ENCODE data around the gene FAM131C.

DNA sequence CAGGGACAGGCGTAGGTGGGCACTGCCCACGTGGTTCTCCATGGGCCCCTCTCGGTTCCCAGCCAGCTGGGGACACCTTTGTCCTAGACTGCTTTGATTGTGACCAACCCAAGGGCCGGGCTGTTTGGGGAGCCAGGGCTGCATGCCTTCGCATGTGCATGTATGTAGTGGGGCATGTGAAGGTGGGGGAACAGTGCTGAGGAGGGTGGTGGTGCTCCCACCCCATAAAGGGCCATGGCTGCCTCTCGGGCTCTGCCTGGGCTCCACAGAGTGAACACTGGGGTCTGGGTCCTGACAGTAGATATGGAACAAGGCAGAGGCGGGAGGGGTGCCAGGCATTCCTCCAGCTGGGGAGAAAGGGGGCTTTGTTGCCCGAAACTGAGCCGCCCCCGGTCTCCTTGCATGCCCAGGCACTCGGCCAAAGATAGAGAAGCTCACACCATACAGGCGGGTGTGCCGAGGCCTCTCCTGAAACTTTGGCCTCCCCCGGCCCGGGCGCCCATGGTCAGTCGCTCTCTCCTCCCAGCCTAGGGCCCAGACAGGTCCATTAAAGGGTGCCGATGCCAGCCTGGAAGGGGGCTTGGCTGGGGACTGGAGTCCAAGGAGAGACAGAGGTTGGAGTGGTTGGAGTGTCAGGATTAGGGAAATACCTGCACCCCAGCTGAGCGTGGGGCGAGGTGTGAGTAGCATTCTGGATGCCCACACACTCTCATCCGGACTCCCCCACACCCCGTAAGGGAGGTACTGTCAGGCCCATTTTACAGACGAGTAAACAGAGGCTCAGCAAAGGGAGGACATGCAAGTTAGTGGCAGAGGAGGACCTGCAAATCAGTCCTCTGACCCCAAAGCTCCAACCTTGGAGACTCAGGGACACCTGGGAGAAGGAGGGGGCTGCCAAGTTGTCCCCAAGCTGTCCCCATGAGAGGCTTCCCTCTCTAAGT, 41.3 kb upstream of the FAM131C start:
- TF ChIP-seq TAF1 (IDR thresholded peaks at IDR 0.05; ENCODE audit: borderline replicate concordance, insufficient read depth, low read length) (no peak), POLR2AphosphoS5 (IDR thresholded peaks at IDR 0.05; ENCODE audit: low read depth, low read length) (no peak)
- TF ChIP-seq, protein P1, sequence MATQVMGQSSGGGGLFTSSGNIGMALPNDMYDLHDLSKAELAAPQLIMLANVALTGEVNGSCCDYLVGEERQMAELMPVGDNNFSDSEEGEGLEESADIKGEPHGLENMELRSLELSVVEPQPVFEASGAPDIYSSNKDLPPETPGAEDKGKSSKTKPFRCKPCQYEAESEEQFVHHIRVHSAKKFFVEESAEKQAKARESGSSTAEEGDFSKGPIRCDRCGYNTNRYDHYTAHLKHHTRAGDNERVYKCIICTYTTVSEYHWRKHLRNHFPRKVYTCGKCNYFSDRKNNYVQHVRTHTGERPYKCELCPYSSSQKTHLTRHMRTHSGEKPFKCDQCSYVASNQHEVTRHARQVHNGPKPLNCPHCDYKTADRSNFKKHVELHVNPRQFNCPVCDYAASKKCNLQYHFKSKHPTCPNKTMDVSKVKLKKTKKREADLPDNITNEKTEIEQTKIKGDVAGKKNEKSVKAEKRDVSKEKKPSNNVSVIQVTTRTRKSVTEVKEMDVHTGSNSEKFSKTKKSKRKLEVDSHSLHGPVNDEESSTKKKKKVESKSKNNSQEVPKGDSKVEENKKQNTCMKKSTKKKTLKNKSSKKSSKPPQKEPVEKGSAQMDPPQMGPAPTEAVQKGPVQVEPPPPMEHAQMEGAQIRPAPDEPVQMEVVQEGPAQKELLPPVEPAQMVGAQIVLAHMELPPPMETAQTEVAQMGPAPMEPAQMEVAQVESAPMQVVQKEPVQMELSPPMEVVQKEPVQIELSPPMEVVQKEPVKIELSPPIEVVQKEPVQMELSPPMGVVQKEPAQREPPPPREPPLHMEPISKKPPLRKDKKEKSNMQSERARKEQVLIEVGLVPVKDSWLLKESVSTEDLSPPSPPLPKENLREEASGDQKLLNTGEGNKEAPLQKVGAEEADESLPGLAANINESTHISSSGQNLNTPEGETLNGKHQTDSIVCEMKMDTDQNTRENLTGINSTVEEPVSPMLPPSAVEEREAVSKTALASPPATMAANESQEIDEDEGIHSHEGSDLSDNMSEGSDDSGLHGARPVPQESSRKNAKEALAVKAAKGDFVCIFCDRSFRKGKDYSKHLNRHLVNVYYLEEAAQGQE (IDR thresholded peaks at IDR 0.05; ENCODE audit: insufficient read depth in 1 of 2, low read depth in 2 of 2, low read length in 2 of 2), result no peak
